Measurements from ENCODE around the gene FAM135A.

FAM135A gene

GRCh38 chr6:70412252-70413113 is 825 bp upstream of the FAM135A start (continued):
- peak; percentile 58; the same call in 1 of the 2 replicates for TF ChIP-seq ZBTB6 (tag by site-specific recombination; IDR thresholded peaks at IDR 0.05)
- TF ChIP-seq ZFP37 (tag by site-specific recombination; IDR thresholded peaks at IDR 0.05), result peak; percentile 48; the same call in 1 of the 2 replicates
- no peak for TF ChIP-seq ZIC2 (tag by site-specific recombination; IDR thresholded peaks at IDR 0.05)
- 0 out of 2 replicates have a peak, but pooled peaks have one; percentile 23 for TF ChIP-seq PRDM1 (tag by site-specific recombination; IDR thresholded peaks at IDR 0.05)
- TF ChIP-seq ZNF274 (IDR thresholded peaks at IDR 0.05; ENCODE audit: low read length), result no peak
- no peak for TF ChIP-seq ZNF274 (tag by site-specific recombination; IDR thresholded peaks at IDR 0.05; ENCODE audit: borderline replicate concordance)
- TF ChIP-seq ZNF19 (tag by site-specific recombination; IDR thresholded peaks at IDR 0.05; ENCODE audit: low read depth), result no peak
- peak; percentile 73; the same call in 1 of the 2 replicates for TF ChIP-seq ZBTB48 (tag by site-specific recombination; IDR thresholded peaks at IDR 0.05)
- TF ChIP-seq ZNF645 (tag by site-specific recombination; IDR thresholded peaks at IDR 0.05), result no peak
- no peak for TF ChIP-seq OVOL3 (tag by site-specific recombination; IDR thresholded peaks at IDR 0.05)
- TF ChIP-seq, protein P1, sequence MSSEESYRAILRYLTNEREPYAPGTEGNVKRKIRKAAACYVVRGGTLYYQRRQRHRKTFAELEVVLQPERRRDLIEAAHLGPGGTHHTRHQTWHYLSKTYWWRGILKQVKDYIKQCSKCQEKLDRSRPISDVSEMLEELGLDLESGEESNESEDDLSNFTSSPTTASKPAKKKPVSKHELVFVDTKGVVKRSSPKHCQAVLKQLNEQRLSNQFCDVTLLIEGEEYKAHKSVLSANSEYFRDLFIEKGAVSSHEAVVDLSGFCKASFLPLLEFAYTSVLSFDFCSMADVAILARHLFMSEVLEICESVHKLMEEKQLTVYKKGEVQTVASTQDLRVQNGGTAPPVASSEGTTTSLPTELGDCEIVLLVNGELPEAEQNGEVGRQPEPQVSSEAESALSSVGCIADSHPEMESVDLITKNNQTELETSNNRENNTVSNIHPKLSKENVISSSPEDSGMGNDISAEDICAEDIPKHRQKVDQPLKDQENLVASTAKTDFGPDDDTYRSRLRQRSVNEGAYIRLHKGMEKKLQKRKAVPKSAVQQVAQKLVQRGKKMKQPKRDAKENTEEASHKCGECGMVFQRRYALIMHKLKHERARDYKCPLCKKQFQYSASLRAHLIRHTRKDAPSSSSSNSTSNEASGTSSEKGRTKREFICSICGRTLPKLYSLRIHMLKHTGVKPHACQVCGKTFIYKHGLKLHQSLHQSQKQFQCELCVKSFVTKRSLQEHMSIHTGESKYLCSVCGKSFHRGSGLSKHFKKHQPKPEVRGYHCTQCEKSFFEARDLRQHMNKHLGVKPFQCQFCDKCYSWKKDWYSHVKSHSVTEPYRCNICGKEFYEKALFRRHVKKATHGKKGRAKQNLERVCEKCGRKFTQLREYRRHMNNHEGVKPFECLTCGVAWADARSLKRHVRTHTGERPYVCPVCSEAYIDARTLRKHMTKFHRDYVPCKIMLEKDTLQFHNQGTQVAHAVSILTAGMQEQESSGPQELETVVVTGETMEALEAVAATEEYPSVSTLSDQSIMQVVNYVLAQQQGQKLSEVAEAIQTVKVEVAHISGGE (tag by site-specific recombination; conservative IDR thresholded peaks at IDR 0.05; ENCODE audit: low read depth), result no peak
- TF ChIP-seq ZNF580 (tag by site-specific recombination; IDR thresholded peaks at IDR 0.05), result no peak
- TF ChIP-seq ZNF266 (tag by site-specific recombination; IDR thresholded peaks at IDR 0.05; ENCODE audit: low read depth), result no peak
- TF ChIP-seq ZNF423 (tag by site-specific recombination; IDR thresholded peaks at IDR 0.05), result no peak
- TF ChIP-seq ZNF501 (tag by site-specific recombination; IDR thresholded peaks at IDR 0.05), result peak; percentile 33
- TF ChIP-seq GLIS1 (tag by site-specific recombination; IDR thresholded peaks at IDR 0.05), result no peak
- no peak for TF ChIP-seq ZNF792 (tag by site-specific recombination; IDR thresholded peaks at IDR 0.05)
- TF ChIP-seq ZBTB10 (tag by site-specific recombination; IDR thresholded peaks at IDR 0.05), result 0 out of 2 replicates have a peak, but pooled peaks have one; percentile 52
- TF ChIP-seq, protein P2, sequence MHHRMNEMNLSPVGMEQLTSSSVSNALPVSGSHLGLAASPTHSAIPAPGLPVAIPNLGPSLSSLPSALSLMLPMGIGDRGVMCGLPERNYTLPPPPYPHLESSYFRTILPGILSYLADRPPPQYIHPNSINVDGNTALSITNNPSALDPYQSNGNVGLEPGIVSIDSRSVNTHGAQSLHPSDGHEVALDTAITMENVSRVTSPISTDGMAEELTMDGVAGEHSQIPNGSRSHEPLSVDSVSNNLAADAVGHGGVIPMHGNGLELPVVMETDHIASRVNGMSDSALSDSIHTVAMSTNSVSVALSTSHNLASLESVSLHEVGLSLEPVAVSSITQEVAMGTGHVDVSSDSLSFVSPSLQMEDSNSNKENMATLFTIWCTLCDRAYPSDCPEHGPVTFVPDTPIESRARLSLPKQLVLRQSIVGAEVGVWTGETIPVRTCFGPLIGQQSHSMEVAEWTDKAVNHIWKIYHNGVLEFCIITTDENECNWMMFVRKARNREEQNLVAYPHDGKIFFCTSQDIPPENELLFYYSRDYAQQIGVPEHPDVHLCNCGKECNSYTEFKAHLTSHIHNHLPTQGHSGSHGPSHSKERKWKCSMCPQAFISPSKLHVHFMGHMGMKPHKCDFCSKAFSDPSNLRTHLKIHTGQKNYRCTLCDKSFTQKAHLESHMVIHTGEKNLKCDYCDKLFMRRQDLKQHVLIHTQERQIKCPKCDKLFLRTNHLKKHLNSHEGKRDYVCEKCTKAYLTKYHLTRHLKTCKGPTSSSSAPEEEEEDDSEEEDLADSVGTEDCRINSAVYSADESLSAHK (tag by site-specific recombination; IDR thresholded peaks at IDR 0.05), result no peak
- TF ChIP-seq BCL11B (tag by site-specific recombination; IDR thresholded peaks at IDR 0.05; ENCODE audit: low read depth), result no peak
- TF ChIP-seq PATZ1 (tag by site-specific recombination; IDR thresholded peaks at IDR 0.05), result no peak
- 0 out of 2 replicates have a peak, but pooled peaks have one; percentile 26 for TF ChIP-seq ZNF600 (tag by site-specific recombination; IDR thresholded peaks at IDR 0.05)

All from HEK293 (cell line).